Left hindlimb (tissue), 1 donor: Measurements from ENCODE around the gene CCDC112.
"Not testable (repeated sequence)": the region's sequence is repeated elsewhere in the genome, so short reads cannot be mapped to it uniquely, and the experiment has no call there.

ENCODE experiments used
- DNase-seq: peaks from one replicate; pipeline ENCODE4 v3.0.0-alpha.2; 2018

CCDC112 gene

DNA sequence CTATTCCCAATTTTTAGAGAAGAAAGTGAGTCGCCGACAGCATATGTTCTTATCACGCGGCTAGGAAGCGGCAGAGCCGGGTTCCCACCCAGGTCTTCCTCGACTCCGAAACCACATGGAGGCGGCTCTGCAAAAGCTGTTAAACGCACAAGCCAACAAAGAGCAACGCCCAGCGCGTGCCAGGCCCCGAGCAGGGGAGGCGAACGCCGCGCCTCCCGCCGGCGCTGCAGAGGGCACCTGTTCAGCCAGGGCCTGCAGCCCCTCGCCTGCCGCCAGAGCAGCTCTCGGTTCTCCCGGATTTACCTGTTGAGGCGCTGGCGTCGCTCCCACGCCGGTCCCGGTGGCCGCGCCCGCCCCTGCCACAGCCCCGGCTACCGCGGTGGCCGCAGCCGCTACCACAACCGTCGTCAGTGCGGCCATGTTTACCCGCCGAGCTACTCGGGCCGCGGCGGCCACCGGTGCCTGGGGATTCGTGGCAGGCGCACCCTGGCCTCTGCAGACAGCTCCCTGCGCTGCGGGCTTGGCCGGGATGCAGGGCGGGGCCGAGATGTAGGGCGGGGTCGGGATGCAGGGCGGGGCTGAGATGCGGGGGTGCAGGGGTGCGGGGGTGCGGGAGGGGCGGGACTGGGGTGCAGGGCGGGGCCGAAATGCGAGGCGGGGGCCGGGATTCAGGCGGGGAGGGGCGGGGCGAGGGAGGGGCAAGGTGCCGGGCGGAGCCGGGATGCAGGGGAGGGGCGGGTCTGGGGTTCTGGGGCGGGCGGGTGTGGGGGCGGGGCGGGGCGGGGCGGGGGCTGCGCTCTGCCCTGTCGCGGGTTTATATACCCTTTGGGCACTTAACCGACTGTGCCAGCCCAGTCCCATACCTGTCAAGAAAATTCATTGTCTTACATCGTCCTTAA is at the start of gene CCDC112:
Gene CCDC112 (minus strand): TSS at position 531 of the 899 bp plus-strand sequence. CDS start 111 bp downstream, at position 420.
- DNase-seq, result peak; percentile 85

GRCh38 chr5:115345344-115345743 is 48.9 kb upstream of the CCDC112 start:
- no peak for DNase-seq

DNA sequence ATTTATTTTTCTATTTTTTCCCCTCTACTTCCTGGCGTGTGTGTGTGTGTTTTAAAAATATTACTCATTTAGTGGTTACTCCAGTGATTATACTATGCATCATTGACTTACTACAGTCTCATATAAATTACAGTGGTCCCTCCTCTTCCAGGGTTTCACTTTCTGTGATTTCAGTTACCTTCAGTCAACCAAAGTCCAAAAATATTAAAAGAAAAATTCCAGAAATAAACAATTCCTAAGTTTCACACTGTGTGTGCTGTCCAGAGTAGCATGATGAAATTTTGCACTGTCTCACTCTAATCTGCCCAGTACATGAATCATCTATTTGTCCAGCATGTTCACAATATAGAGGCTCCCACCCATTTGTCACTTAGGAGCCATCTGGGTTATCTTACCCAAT is 47.4 kb upstream of the CCDC112 start:
- DNase-seq, result no peak

DNA sequence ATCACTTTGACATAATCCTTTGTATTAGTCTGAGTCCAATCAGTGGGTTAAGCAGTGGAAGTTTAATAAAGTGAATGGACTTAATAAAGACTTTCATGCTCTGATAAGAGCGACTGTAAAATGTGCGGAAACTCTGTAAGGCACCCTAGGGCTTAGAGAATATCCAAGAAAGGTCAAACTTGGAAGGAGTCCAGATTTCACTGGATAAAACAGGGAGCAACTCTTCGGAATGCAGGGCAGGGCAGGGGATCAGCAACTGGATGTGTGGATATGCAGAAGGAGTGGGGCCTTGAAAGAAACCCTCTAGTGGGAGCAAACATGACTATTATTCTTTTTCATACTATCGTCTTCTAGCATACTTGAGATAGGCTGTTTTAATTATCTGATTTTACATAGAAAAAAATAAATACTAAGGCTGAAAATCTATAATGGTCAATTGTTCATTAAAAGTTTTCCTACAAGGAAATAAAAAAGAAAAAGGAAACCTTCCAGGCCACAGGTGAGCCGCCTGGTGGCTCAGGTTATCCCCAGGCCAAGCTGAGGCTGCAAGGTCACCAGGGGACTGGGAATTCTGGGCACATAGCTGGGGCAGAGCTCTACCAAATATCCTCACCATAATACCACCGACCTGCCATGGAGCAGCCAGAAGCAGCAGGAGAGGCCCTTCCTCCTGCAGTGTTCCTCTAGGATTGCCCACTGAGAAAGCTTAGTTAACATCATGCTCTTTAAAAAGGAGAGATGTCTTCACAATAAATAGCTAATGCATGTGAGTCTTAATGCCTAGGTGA is 46.3 kb upstream of the CCDC112 start:
- DNase-seq, result no peak

DNA sequence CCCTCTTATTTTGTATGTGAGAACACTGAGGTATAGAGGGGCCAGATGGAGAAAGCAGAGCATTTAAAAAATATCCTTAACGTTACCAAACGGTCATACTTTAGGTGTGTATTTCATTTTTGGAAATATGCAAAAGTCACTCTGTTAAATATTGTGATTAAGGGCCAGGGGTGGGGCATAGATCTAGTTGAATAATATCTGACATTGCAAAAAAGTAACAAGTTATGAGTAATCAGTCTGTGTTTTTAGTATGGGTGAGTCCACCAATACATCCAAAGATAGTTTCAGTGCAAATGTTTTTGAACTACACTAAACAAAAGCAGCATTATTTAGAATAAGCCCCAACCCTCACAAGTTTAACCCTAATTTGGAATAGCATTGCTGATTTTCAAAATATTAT is 45.3 kb upstream of the CCDC112 start:
- no peak for DNase-seq

GRCh38 chr5:115338851-115339250 is 42.4 kb upstream of the CCDC112 start:
- DNase-seq, result no peak

- no peak for DNase-seq
Measured at GRCh38 chr5:115337882-115338281, 41.4 kb upstream of the CCDC112 start.

- DNase-seq, result no peak
Measured at GRCh38 chr5:115336964-115337363, 40.5 kb upstream of the CCDC112 start.

GRCh38 chr5:115336201-115336720 is 39.8 kb upstream of the CCDC112 start:
- no peak for DNase-seq

DNA sequence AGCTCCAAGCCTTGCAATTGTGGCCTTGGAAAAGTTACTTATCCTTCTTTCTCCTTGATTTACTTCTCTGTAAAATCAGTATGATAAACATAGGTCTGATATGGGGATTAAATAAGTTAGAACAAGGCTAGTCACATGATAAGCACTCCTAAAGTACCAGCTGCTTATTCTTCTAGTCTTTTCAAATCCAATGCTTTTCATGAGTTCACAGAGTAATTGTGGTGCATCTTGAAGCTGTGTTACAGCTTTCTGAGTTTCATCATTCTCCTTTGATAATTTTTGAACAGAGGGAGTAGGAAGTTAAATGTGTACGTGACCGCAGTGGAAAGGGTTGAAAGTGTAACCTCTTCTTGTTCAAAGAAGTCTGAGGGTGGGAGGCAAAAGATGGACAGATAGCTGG is 38.8 kb upstream of the CCDC112 start:
- no peak for DNase-seq

DNA sequence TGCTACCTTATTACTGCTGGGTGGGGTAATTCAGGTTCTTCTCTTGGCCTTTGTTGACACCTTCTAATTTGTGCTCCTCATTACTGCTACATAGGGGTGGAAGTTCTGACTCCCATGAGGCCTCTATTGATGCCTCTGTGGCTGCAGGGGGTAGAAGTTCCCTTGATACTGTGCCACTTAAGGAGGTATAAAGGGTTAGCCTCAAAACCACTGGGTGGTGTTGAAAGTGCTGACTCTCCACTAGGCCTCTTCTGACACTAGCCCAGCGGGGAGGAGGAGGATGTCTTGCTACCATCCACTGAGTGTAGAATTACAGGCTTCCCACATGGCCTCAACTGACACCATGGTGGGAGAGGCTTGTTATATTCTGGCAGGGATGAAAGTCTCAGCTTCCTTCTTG is 36.7 kb upstream of the CCDC112 start:
- DNase-seq, result peak; percentile 33

- DNase-seq, result no peak
Measured at GRCh38 chr5:115330830-115331229, 34.4 kb upstream of the CCDC112 start.

GRCh38 chr5:115329475-115329874 is 33.0 kb upstream of the CCDC112 start:
- no peak for DNase-seq

DNA sequence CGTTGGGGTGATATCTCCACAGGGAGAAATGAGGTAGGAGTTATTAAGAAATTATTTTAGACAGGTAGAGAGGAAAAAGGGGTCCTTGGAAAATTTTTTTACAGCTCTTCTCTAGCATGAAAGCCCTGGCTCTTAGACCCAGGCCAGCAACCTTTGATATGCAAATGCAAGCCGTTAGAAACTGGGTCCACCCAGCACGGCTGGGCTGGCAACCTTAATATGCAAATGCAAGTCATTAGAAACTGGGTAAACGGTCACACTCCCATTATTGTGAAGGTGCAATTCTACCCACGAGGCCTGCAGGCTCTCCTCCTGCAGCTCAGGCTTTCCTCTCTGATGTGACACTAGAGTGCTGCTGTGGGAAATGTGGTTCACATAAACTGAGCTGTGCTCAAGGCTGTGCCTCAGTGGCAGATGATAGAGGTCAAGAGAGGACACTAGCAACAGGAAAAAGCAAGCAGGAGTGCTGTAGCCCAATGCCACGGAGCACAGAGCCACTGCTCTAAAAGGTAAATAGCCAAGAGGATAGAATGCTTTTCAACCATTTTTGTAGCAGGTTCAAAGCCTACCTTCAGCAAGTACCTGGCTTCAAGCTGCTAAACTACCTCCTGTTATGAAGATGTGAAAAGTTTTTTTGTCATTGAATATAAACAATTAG is 32.3 kb upstream of the CCDC112 start:
- DNase-seq, result not testable (repeated sequence)

DNA sequence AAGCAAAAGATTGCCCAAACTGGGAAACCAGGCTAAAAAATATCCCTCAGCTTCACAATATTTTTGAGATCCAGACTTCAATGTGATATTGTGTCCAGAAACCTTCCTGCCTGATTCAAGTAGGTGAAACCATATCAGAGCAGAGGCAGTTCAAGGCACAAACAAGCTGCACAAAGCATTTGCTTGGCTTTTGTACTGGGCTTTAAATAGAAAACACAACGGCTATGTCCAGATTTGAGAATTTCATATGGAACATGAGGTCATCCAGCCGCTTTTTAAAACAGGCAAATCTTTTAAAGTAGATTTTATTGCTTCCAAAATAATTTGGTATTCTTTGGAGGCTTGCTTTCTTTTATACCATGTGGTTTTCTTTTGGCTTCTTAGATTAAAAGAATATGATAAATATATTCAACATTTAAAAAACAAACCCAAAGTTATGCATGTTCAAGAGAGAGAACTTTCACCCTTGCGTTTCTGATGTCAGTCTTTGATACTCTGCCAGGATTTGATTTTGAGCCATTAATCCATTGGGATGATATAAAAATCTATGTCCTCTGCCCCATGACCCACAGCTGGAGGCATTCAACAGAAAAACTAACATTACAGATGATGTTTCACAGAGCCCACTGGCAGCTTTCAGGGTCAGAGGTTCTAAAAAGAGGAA is 29.0 kb upstream of the CCDC112 start:
- no peak for DNase-seq

- no peak for DNase-seq
Measured at GRCh38 chr5:115324021-115324420, 27.6 kb upstream of the CCDC112 start.

- DNase-seq, result no peak
Measured at GRCh38 chr5:115322729-115323128, 26.3 kb upstream of the CCDC112 start.

GRCh38 chr5:115321309-115321708 is 24.9 kb upstream of the CCDC112 start:
- no peak for DNase-seq

DNA sequence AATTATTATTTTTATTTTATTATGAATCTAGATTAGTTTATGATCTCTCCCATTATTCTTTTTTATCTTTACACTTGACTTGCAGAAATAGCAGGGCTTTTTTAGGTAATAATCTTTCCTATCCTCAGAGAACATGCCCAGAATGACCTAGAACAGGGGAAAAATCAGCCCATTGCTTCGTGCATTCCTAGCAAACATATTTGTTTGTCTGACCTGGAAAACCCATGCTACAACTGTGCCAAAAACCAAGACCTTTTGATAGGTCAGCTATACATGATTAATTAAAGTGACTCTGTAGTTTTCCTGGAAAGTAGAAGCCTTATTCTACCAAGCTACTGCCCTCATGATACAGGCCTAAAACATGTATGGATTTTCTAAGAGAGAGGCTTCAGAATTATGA is 24.1 kb upstream of the CCDC112 start:
- DNase-seq, result no peak

- no peak for DNase-seq
Measured at GRCh38 chr5:115320006-115320405, 23.6 kb upstream of the CCDC112 start.

DNA sequence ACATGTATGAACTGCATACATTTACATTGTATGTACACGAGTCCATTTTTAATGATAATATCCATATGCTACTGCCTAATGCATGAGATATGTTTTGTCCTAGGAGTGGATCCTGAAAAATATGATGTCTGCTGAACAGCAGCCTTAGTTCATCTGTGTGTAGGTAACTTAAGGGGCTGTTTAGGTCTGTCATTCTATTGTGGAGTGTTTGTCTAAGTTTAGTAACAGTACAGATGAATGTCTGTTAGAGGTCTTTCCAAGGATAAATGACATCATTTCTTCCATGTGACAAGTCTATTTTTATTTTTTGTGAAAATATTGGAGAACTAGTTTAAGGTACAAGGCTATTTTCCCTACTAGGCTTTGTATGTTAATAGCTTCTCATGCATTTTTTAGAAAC is 22.6 kb upstream of the CCDC112 start:
- DNase-seq, result no peak

- no peak for DNase-seq
Measured at GRCh38 chr5:115317736-115318135, 21.3 kb upstream of the CCDC112 start.

- DNase-seq, result no peak
Measured at GRCh38 chr5:115317320-115317719, 20.9 kb upstream of the CCDC112 start.
